H1 (cell line): ENCODE measurements around the gene MIEF2. TPM values are rescaled to one million over a fixed set of nuclear protein-coding genes. Genes with fewer than 3 reads are reported as not detected.
"Not testable (repeated sequence)": the region's sequence is repeated elsewhere in the genome, so short reads cannot be mapped to it uniquely, and the experiment has no call there.

Experiments
- CTCF ChIA-PET: fragments of 300-600 bp; sonication (Branson Sonifier 250); formaldehyde crosslinking; loops from one replicate; lab custom pipeline; 2021; ENCODE audit not compliant: partially characterized antibody; lab: Charles Lee
- POLR2A ChIA-PET: fragments of 300-600 bp; sonication (Branson Sonifier 250); formaldehyde crosslinking; loops from one replicate; lab custom pipeline; 2021; ENCODE audit warnings: inconsistent platforms; ENCODE audit not compliant: partially characterized antibody; lab: Charles Lee
- DNase-seq, 2 experiments: peaks; one replicate each; pipeline versions ENCODE4 v3.0.0 to v3.0.0-alpha.2; 2010 to 2022; ENCODE audit warnings: low spot score in 2 of 2, low read depth in 1 of 2, mixed read lengths in 1 of 2
- FAIRE-seq: peaks from 2 replicates; lab custom pipeline; 2011; peaks lifted over from hg19 to GRCh38; lab: Jason Lieb, UNC
- H2AFZ ChIP-seq: 2 replicates; pipeline ENCODE4 v1.8.1; 2012; ENCODE audit warnings: low read length, inconsistent platforms
- H2AK5ac ChIP-seq: 2 replicates; pipeline ENCODE4 v1.6.1; 2013; ENCODE audit warnings: low read depth, low read length
- H2BK120ac ChIP-seq: replicated peaks from 2 replicates; pipeline ENCODE3; 2013; ENCODE audit warnings: low read depth, low read length, inconsistent platforms
- H2BK12ac ChIP-seq: 2 replicates; pipeline ENCODE4 v1.6.1; 2013; ENCODE audit warnings: low read depth, low read length
- H2BK15ac ChIP-seq: 2 replicates; pipeline ENCODE4 v1.6.1; 2013; ENCODE audit warnings: low read length
- H2BK20ac ChIP-seq: 2 replicates; pipeline ENCODE4 v1.6.1; 2013; ENCODE audit warnings: low read length
- H2BK5ac ChIP-seq: 2 replicates; pipeline ENCODE4 v1.6.1; 2013; ENCODE audit warnings: low read depth, low read length
- H3K14ac ChIP-seq: 2 replicates; pipeline ENCODE4 v1.6.1; 2013; ENCODE audit warnings: inconsistent platforms; ENCODE audit not compliant: insufficient read length
- H3K18ac ChIP-seq: 2 replicates; pipeline ENCODE4 v1.6.1; 2013; ENCODE audit warnings: low read length; ENCODE audit errors: extremely low read depth
- H3K23ac ChIP-seq: 2 replicates; pipeline ENCODE4 v1.6.1; 2013; ENCODE audit warnings: inconsistent platforms; ENCODE audit not compliant: insufficient read length
- H3K23me2 ChIP-seq: 2 replicates; pipeline ENCODE4 v1.6.1; 2013; ENCODE audit warnings: low read depth, low read length
- H3K27ac ChIP-seq: 2 replicates; pipeline ENCODE4 v1.6.1; 2011; ENCODE audit warnings: low read depth, low read length, inconsistent platforms
- H3K27me3 ChIP-seq, 4 experiments: replicated peaks in 1 of 4; 1 replicate in 1 of 4; 2 replicates in 3 of 4; pipeline versions ENCODE4 v1.6.1 to v1.8.1; 2011 to 2013; ENCODE audit warnings: low read length in 3 of 4, mild to moderate bottlenecking in 3 of 4, inconsistent platforms in 2 of 4, mixed read lengths in 2 of 4, moderate library complexity in 1 of 4; ENCODE audit not compliant: control insufficient read depth in 3 of 4, insufficient read depth in 3 of 4; ENCODE audit errors: extremely low read depth in 1 of 4
- H3K36me3 ChIP-seq, 4 experiments: 2 replicates each; pipeline versions ENCODE4 v1.6.1 to v1.8.1; 2011 to 2013; ENCODE audit warnings: mild to moderate bottlenecking in 4 of 4, low read length in 3 of 4, moderate library complexity in 2 of 4, control low read depth in 1 of 4, inconsistent platforms in 1 of 4; ENCODE audit not compliant: insufficient read depth in 4 of 4, control insufficient read depth in 2 of 4
- H3K4ac ChIP-seq: replicated peaks from 2 replicates; pipeline ENCODE3; 2013; ENCODE audit warnings: low read length, low read depth, mixed read lengths, inconsistent platforms; ENCODE audit not compliant: insufficient read length
- H3K4me1 ChIP-seq, 4 experiments: replicated peaks in 1 of 4; 1 replicate in 1 of 4; 2 replicates in 3 of 4; pipeline versions ENCODE4 v1.6.1 to v1.8.1; 2011 to 2013; ENCODE audit warnings: low read length in 3 of 4, inconsistent platforms in 2 of 4, mixed read lengths in 1 of 4; ENCODE audit not compliant: insufficient read depth in 4 of 4, control insufficient read depth in 3 of 4
- H3K4me2 ChIP-seq, 2 experiments: 2 replicates each; pipeline versions ENCODE4 v1.6.1 to v1.8.1; 2011 to 2013; ENCODE audit warnings: low read depth in 2 of 2, low read length in 2 of 2, control low read depth in 1 of 2, inconsistent platforms in 1 of 2, mild to moderate bottlenecking in 1 of 2; ENCODE audit not compliant: insufficient read depth in 1 of 2
- H3K4me3 ChIP-seq, 4 experiments: fragments of 200-600, 300-600 bp in 1 of 4; sonication (generic), shearing (Covaris generic), sonication (Bioruptor Twin) in 1 of 4; 2 replicates each; pipeline versions ENCODE4 v1.5.1 to v1.8.1; 2011 to 2016; ENCODE audit warnings: low read length in 4 of 4, low read depth in 3 of 4, control low read depth in 2 of 4, inconsistent platforms in 2 of 4, mild to moderate bottlenecking in 2 of 4, mixed read lengths in 1 of 4, moderate library complexity in 1 of 4; ENCODE audit not compliant: insufficient read depth in 2 of 4; ENCODE audit errors: extremely low read depth in 1 of 4
- H3K56ac ChIP-seq: replicated peaks from 2 replicates; pipeline ENCODE3; 2013; ENCODE audit warnings: low read depth, mild to moderate bottlenecking, mixed read lengths, low read length, inconsistent platforms; ENCODE audit not compliant: insufficient read length
- H3K79me1 ChIP-seq: 2 replicates; pipeline ENCODE4 v1.6.1; 2013; ENCODE audit warnings: low read depth, low read length, control low read depth
- H3K79me2 ChIP-seq, 2 experiments: 2 replicates each; pipeline versions ENCODE4 v1.6.1 to v1.8.1; 2012 to 2013; ENCODE audit warnings: low read length in 2 of 2, mild to moderate bottlenecking in 2 of 2, inconsistent platforms in 1 of 2; ENCODE audit not compliant: insufficient read depth in 2 of 2, control insufficient read depth in 1 of 2
- H3K9ac ChIP-seq, 4 experiments: replicated peaks in 1 of 4; 1 replicate in 1 of 4; 2 replicates in 3 of 4; pipeline versions ENCODE4 v1.6.1 to v1.8.1; 2011 to 2013; ENCODE audit warnings: low read depth in 3 of 4, low read length in 3 of 4, control low read depth in 2 of 4, mild to moderate bottlenecking in 2 of 4, moderate library complexity in 2 of 4, inconsistent platforms in 1 of 4; ENCODE audit errors: extremely low read depth in 1 of 4
- H3K9me3 ChIP-seq, 2 experiments: 2 replicates each; pipeline versions ENCODE4 v1.6.1 to v1.8.1; 2012 to 2013; ENCODE audit warnings: mild to moderate bottlenecking in 2 of 2, moderate library complexity in 2 of 2, control low read depth in 1 of 2, inconsistent platforms in 1 of 2, low read depth in 1 of 2, low read length in 1 of 2, mixed read lengths in 1 of 2; ENCODE audit not compliant: insufficient read depth in 2 of 2
- H4K20me1 ChIP-seq, 2 experiments: replicated peaks in 1 of 2; 2 replicates each; pipeline versions ENCODE3 to v1.8.1; 2011 to 2013; ENCODE audit warnings: inconsistent platforms in 2 of 2, low read length in 2 of 2, mild to moderate bottlenecking in 1 of 2; ENCODE audit not compliant: insufficient read depth in 2 of 2, control insufficient read depth in 1 of 2
- H4K5ac ChIP-seq: 2 replicates; pipeline ENCODE4 v1.6.1; 2013; ENCODE audit warnings: low read length, low read depth, mixed read lengths, inconsistent platforms; ENCODE audit not compliant: insufficient read length
- H4K8ac ChIP-seq: 2 replicates; pipeline ENCODE4 v1.8.0; 2013; ENCODE audit warnings: mild to moderate bottlenecking, moderate library complexity, low read length, inconsistent platforms; ENCODE audit not compliant: insufficient read depth; ENCODE audit errors: extremely low read depth
- H4K91ac ChIP-seq: replicated peaks from 2 replicates; pipeline ENCODE3; 2013; ENCODE audit warnings: low read length, mixed read lengths, inconsistent platforms; ENCODE audit not compliant: insufficient read length
- ATF2 ChIP-seq: IDR thresholded peaks from 2 replicates; pipeline ENCODE4 v1.6.1; 2012; ENCODE audit warnings: low read length, inconsistent platforms
- WGBS, 2 experiments: shearing (Covaris generic) in 1 of 2; methylation state at CpG; one replicate each; pipeline versions ENCODE4 v1.1.6 to v1.1.7; 2013 to 2015; ENCODE audit warnings: low lambda C conversion rate in 2 of 2, mixed read lengths in 2 of 2, inconsistent platforms in 1 of 2, low coverage in 1 of 2, missing lambda C conversion rate in 1 of 2; ENCODE audit not compliant: insufficient replicate concordance in 2 of 2, insufficient coverage in 1 of 2, insufficient read length in 1 of 2; ENCODE audit errors: extremely low coverage in 1 of 2, missing lambda C conversion rate in 1 of 2; 5-methylcytosine and 5-hydroxymethylcytosine counted together
- polyA plus RNA-seq, 7 experiments: library from polyadenylated mRNA; depleted of rRNA in 3 of 7; stranded (reverse) in 5 of 7; unstranded in 2 of 7; fragments of >200 nt in 5 of 7; fragments of 200-250 nt in 2 of 7; gene quantifications; 1 replicate in 5 of 7; 2 replicates in 1 of 7; 4 replicates in 1 of 7; pipeline versions ENCODE4 v1.2.1 to v1.2.3, GENCODE V29; 2011 to 2013; ENCODE audit warnings: missing spikeins in 2 of 7, mixed read lengths in 2 of 7
- total RNA-seq: library from RNA; stranded (reverse); fragmentation: NEBNext Ultra II Directional; extraction: Animal tissue kit (Norgen Biotek cat#: 25700); gene quantifications from 2 replicates; pipeline ENCODE4 v1.2.1, GENCODE V29; 2021

Gene MIEF2
- total and polyA plus RNA-seq, 2 of the 8 experiments (the other 6 are each of a cell fraction or from before 2014, with no cell fraction given) = 9.9 to 24.9 TPM

DNA sequence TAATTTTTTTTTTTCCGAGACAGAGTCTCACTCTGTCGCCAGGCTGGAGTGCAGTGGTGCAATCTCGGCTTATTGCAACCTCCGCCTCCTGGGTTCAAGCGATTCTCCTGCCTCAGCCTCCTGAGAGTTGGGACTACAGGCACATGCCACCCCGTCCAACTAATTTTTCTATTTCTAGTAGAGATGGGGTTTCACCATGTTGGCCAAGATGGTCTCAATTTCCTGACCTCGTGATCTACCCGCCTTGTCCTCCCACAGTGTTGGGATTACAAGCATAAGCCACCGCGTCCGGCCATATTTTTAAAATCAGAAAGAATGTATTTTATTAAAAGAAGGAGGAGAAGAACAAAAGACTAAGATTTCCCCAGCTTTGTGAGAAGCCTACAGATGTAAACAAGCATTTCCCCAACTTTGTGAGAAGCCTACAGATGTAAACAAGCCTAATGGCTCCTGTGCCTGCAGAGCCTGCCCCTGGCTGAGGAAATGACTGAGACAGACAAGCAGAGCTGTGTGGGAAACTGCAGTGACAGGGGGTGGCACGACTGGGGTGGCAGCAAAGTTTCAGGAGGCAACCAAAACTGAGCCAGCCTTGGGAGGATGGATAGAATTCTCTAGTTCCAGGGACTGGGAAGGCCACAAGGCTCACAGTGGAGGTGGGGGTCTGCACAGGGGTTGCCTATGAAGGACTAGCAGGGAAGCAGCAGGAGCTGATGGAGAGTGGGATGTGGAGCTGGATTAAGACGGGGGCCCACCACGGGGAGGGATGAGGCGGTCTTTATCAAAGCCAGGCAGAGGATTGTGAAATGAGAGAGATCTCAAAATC lies 31.5 kb downstream of the MIEF2 start (continued):
- no peak for TF ChIP-seq ATF2
- TF ChIP-seq, all 59 proteins: peak for 0

DNA sequence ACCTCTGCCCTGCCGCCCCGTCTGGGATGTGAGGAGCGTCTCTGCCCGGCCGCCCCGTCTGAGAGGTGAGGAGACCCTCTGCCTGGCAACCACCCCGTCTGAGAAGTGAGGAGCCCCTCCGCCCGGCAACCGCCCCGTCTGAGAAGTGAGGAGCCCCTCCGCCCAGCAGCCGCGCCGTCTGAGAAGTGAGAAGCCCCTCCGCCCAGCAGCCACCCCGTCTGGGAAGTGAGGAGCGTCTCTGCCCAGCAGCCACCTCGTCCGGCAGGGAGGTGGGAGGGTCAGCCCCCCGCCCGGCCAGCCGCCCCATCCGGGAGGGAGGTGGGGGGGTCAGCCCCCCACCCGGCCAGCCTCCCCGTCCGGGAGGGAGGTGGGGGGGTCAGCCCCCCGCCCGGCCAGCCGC lies 37.6 kb downstream of the MIEF2 start:
- DNase-seq, H2BK120ac ChIP-seq, H3K4me2 ChIP-seq, H3K23ac ChIP-seq, H2AK5ac ChIP-seq, H3K18ac ChIP-seq, H3K23me2 ChIP-seq, H3K4me1 ChIP-seq, H4K91ac ChIP-seq, H3K79me1 ChIP-seq, H2BK15ac ChIP-seq, FAIRE-seq, H3K56ac ChIP-seq, H3K4ac ChIP-seq, H4K8ac ChIP-seq, H4K20me1 ChIP-seq, H3K14ac ChIP-seq, H3K79me2 ChIP-seq, H3K9me3 ChIP-seq, CTCF ChIA-PET, H3K4me3 ChIP-seq, H3K27me3 ChIP-seq, H4K5ac ChIP-seq, H2BK5ac ChIP-seq, H2BK20ac ChIP-seq, H3K27ac ChIP-seq, POLR2A ChIA-PET, H2BK12ac ChIP-seq, H3K9ac ChIP-seq, H2AFZ ChIP-seq: not testable (repeated sequence)
- H3K36me3 ChIP-seq = peaks cover 16 to 63% (median 45%) of the 10 kb centered on the region in 4 experiments
- 100% methylated on average over 1 of the region's 30 CpGs; no CpG with 5 or more reads in 1 of the 2 experiments for WGBS, 2 experiments
